Psoas muscle (tissue), 8 donors: ENCODE measurements around the gene AAGAB. TPM values are rescaled to one million over a fixed set of nuclear protein-coding genes. Genes with fewer than 3 reads are reported as not detected.

Source experiments
- ATAC-seq, 4 donors: fragments of 200-7000 bp; cut with Tn5 transposase; one replicate each; pipeline ENCODE4 v1.9.1; 2020; ENCODE audit warnings: moderate library complexity in 3 of 4, mild to moderate bottlenecking in 2 of 4
- DNase-seq, 2 donors: peaks; one replicate each; pipeline ENCODE4 v3.0.0-alpha.2; 2020
- H3K27ac ChIP-seq: fragments of 200-600 bp; one replicate; pipeline ENCODE4 v1.8.0; 2022
- H3K27me3 ChIP-seq, 3 donors: fragments of 200-600 bp in 1 of 3; one replicate each; pipeline versions ENCODE4 v1.6.1 to v1.8.0; 2013 to 2022; ENCODE audit warnings: low read length in 2 of 3, mild to moderate bottlenecking in 2 of 3, moderate library complexity in 1 of 3; ENCODE audit not compliant: insufficient read depth in 3 of 3
- H3K36me3 ChIP-seq, 2 donors: fragments of 200-600 bp in 1 of 2; one replicate each; pipeline versions ENCODE4 v1.6.1 to v1.8.0; 2013 to 2022; ENCODE audit warnings: low read depth in 1 of 2, mild to moderate bottlenecking in 1 of 2, moderate library complexity in 1 of 2; ENCODE audit not compliant: insufficient read depth in 1 of 2
- H3K4me1 ChIP-seq: fragments of 200-600 bp; one replicate; pipeline ENCODE4 v1.8.0; 2022
- H3K4me3 ChIP-seq: fragments of 200-600 bp; one replicate; pipeline ENCODE4 v1.8.0; 2022; ENCODE audit warnings: mild to moderate bottlenecking
- H3K9me3 ChIP-seq: fragments of 200-600 bp; one replicate; pipeline ENCODE4 v1.8.0; 2022
- CTCF ChIP-seq: fragments of 200-600 bp; IDR thresholded peaks from one replicate; pipeline ENCODE4 v1.8.0; 2022; ENCODE audit warnings: antibody characterized with exemption
- WGBS, 3 donors: extraction: QIAGEN DNeasy Blood & Tissue Kit; methylation state at CpG; one replicate each; pipeline versions ENCODE4 v1.1.6 to v1.1.7; 2013; 5-methylcytosine and 5-hydroxymethylcytosine counted together
- intact Hi-C, 2 donors: fragments of 100-400 bp; cut with DNase I; formaldehyde crosslinking; loops; one replicate each; pipeline versions ENCODE4 v1.11.0 to v1.14.2; 2022
- polyA plus RNA-seq, 3 donors: library from polyadenylated mRNA; stranded (reverse); fragments of 200-250 nt; gene quantifications; one replicate each; pipeline ENCODE4 v1.2.3, GENCODE V29; 2013
- total RNA-seq, 4 donors: library from RNA; stranded (reverse); fragmentation: NEBNext Ultra II Directional in 2 of 4; extraction: Animal tissue kit (Norgen Biotek cat#: 25700) in 2 of 4; gene quantifications; one replicate each; pipeline versions ENCODE4 v1.2.1 to v1.2.4, GENCODE V29; 2021 to 2023
- donor health status: healthy with polysubstance abuse.
- donor health status: DM: no; HTN: no; CAD: no; lungs with moderate emphysema.
- donor health status: Bipolar disorder and iron deficiency.
- donor health status: healthy.
- donor health status: DM: yes; HTN: yes; CAD: no.
- donor health status: DM: no; HTN: no; CAD: no.
- donor health status: DM: no; HTN: no; CAD: no.
- donor health status: DM: yes; HTN: yes; CAD: no.

Gene AAGAB
- total and polyA plus RNA-seq, 7 donors, result 19.0 to 46.1 (median 42.1) TPM

GRCh38 chr15:67178569-67179210 is 75.8 kb downstream of the AAGAB start:
- TF ChIP-seq CTCF, result no peak
- Histone ChIP-seq H3K36me3 (peaks cover 0 to 48% of the 10 kb centered on the region in 2 donors), H3K9me3 (no peaks in the 10 kb centered on the region), H3K4me3 (no peak overlapping the region), H3K4me1 (peaks cover 71% of the 10 kb centered on the region), H3K27ac (peak overlapping the region; percentile 90), H3K27me3 (no peaks in the 10 kb centered on the region)
- intact Hi-C loops, result no loop called here
- ATAC-seq (peak in 2 of 4 donors; percentile 15 to 34), DNase-seq (no peak)
- 72 to 77% (median 75%) methylated on average over 11 of the region's 11 CpGs for WGBS, 3 donors

- peaks cover 0 to 49% of the 10 kb centered on the region in 2 donors for H3K36me3 ChIP-seq
- intact Hi-C loops, result no loop called here
- no peak for TF ChIP-seq CTCF
- DNase-seq (peak in 1 of 2 donors; percentile 27), ATAC-seq (no peak)
- 56 to 75% (median 63%) methylated on average over 6 of the region's 6 CpGs for WGBS, 3 donors
- no peaks in the 10 kb centered on the region for H3K9me3 ChIP-seq
- H3K4me1 ChIP-seq, result peaks cover 64% of the 10 kb centered on the region
- H3K27ac ChIP-seq, result peak overlapping the region; percentile 90
- no peak overlapping the region for H3K4me3 ChIP-seq
- no peaks in the 10 kb centered on the region for H3K27me3 ChIP-seq
Measured at GRCh38 chr15:67177752-67178151, 76.7 kb downstream of the AAGAB start.

- no peaks in the 10 kb centered on the region for H3K27me3 ChIP-seq
- DNase-seq, result peak; percentile 60 to 84
- no peak overlapping the region for H3K4me3 ChIP-seq
- intact Hi-C loops, result no loop called here
- peaks cover 78% of the 10 kb centered on the region for H3K4me1 ChIP-seq
- peak overlapping the region; percentile 90 for H3K27ac ChIP-seq
- TF ChIP-seq CTCF, result no peak
- H3K9me3 ChIP-seq, result no peaks in the 10 kb centered on the region
- 32 to 47% (median 34%) methylated on average over 14 of the region's 14 CpGs for WGBS, 3 donors
- ATAC-seq, result peak; percentile 53 to 79 (median 69)
- peaks cover 0 to 42% of the 10 kb centered on the region in 2 donors for H3K36me3 ChIP-seq
Measured at GRCh38 chr15:67176195-67176971, 78.1 kb downstream of the AAGAB start.

GRCh38 chr15:67175643-67176071 is 78.8 kb downstream of the AAGAB start:
- intact Hi-C loops, result no loop called here
- Histone ChIP-seq H3K4me1 (peaks cover 85% of the 10 kb centered on the region), H3K9me3 (no peaks in the 10 kb centered on the region), H3K4me3 (no peak overlapping the region), H3K36me3 (peaks cover 0 to 41% of the 10 kb centered on the region in 2 donors), H3K27me3 (no peaks in the 10 kb centered on the region), H3K27ac (peak overlapping the region; percentile 90)
- no peak for TF ChIP-seq CTCF
- DNase-seq (peak; percentile 60 to 79), ATAC-seq (peak; percentile 58 to 68 (median 62))
- WGBS, 3 donors, result 47 to 59% (median 48%) methylated on average over 11 of the region's 11 CpGs
